Mesothelial cell of epicardium (in vitro differentiated cells): ENCODE measurements around the gene RAC3. TPM values are rescaled to one million over a fixed set of nuclear protein-coding genes. Genes with fewer than 3 reads are reported as not detected.

Experiments
- DNase-seq, 2 experiments: peaks; one replicate each; pipeline ENCODE4 v3.0.0; 2021; ENCODE audit warnings: low spot score in 2 of 2; ENCODE audit not compliant: unreplicated experiment in 2 of 2
- H3K27ac Mint-ChIP-seq: 2 replicates; pipeline ENCODE4 v1.8.0; 2021; ENCODE audit warnings: mixed read lengths
- H3K27me3 Mint-ChIP-seq: 2 replicates; pipeline ENCODE4 v1.8.0; 2021; ENCODE audit warnings: low read depth, mixed read lengths
- H3K36me3 Mint-ChIP-seq: 2 replicates; pipeline ENCODE4 v1.8.0; 2021; ENCODE audit warnings: mixed read lengths
- H3K4me1 Mint-ChIP-seq: 2 replicates; pipeline ENCODE4 v1.8.0; 2021; ENCODE audit warnings: mixed read lengths
- H3K4me3 Mint-ChIP-seq: 2 replicates; pipeline ENCODE4 v1.8.0; 2021; ENCODE audit warnings: mild to moderate bottlenecking, moderate library complexity, mixed read lengths
- H3K9me3 Mint-ChIP-seq: 2 replicates; pipeline ENCODE4 v1.8.0; 2021; ENCODE audit warnings: mixed read lengths
- CTCF ChIP-seq: fragments of 200-600 bp; sonication (generic); IDR thresholded peaks from one replicate; pipeline ENCODE4 v1.5.0; 2021; ENCODE audit warnings: antibody characterized with exemption; ENCODE audit not compliant: unreplicated experiment
- total RNA-seq: library from RNA; stranded (reverse); gene quantifications from 3 replicates; pipeline ENCODE4 v1.2.1, GENCODE V29; 2021

The RAC3 gene
- total RNA-seq, 1 donor from 2014 or later = 34.6 TPM

GRCh38 chr17:82030470-82031302, 792 bp upstream of the RAC3 start:
- peak overlapping the region; percentile 76 for H3K27ac Mint-ChIP-seq
- peak overlapping the region; percentile 80 for H3K4me3 Mint-ChIP-seq
- no peaks in the 10 kb centered on the region for H3K27me3 Mint-ChIP-seq
- DNase-seq = peak; percentile 83 to 93
- H3K9me3 Mint-ChIP-seq = no peaks in the 10 kb centered on the region
- peaks cover 8% of the 10 kb centered on the region for H3K36me3 Mint-ChIP-seq
- TF ChIP-seq CTCF = peak; percentile 89
- H3K4me1 Mint-ChIP-seq = peaks cover 13% of the 10 kb centered on the region

- peak overlapping the region; percentile 66 for H3K4me3 Mint-ChIP-seq
- H3K27me3 Mint-ChIP-seq = no peaks in the 10 kb centered on the region
- peaks cover 7% of the 10 kb centered on the region for H3K36me3 Mint-ChIP-seq
- H3K9me3 Mint-ChIP-seq = no peaks in the 10 kb centered on the region
- DNase-seq = no peak
- H3K4me1 Mint-ChIP-seq = peaks cover 16% of the 10 kb centered on the region
- H3K27ac Mint-ChIP-seq = no peak overlapping the region
- no peak for TF ChIP-seq CTCF
Observed at GRCh38 chr17:82031885-82032627, 578 bp downstream of the RAC3 start.

GRCh38 chr17:82033359-82034085, 2.0 kb downstream of the RAC3 start:
- Mint-ChIP-seq H3K36me3 (peaks cover 5% of the 10 kb centered on the region), H3K27me3 (no peaks in the 10 kb centered on the region), H3K4me1 (peaks cover 21% of the 10 kb centered on the region), H3K27ac (no peak overlapping the region), H3K9me3 (no peaks in the 10 kb centered on the region), H3K4me3 (peak overlapping the region; percentile 66)
- TF ChIP-seq CTCF = no peak
- DNase-seq = no peak

- Mint-ChIP-seq H3K36me3 (peaks cover 5% of the 10 kb centered on the region), H3K27ac (no peak overlapping the region), H3K4me3 (peak overlapping the region; percentile 26), H3K9me3 (no peaks in the 10 kb centered on the region), H3K27me3 (no peaks in the 10 kb centered on the region), H3K4me1 (peaks cover 27% of the 10 kb centered on the region)
- TF ChIP-seq CTCF = no peak
- DNase-seq = no peak
Observed at GRCh38 chr17:82034371-82035011, 3.0 kb downstream of the RAC3 start.

- no peak overlapping the region for H3K27ac Mint-ChIP-seq
- TF ChIP-seq CTCF = no peak
- H3K4me3 Mint-ChIP-seq = peak overlapping the region; percentile 49
- no peak for DNase-seq
- H3K4me1 Mint-ChIP-seq = peaks cover 23% of the 10 kb centered on the region
- H3K27me3 Mint-ChIP-seq = no peaks in the 10 kb centered on the region
- H3K36me3 Mint-ChIP-seq = peaks cover 5% of the 10 kb centered on the region
- H3K9me3 Mint-ChIP-seq = no peaks in the 10 kb centered on the region
Observed at GRCh38 chr17:82035488-82035887, 4.0 kb downstream of the RAC3 start.
